ENCODE data around the gene WWC1. TPM values are rescaled to one million over a fixed set of nuclear protein-coding genes. Genes with fewer than 3 reads are reported as not detected.

WWC1 gene
- polyA plus RNA-seq, 1 experiment, result 5.2 TPM

DNA sequence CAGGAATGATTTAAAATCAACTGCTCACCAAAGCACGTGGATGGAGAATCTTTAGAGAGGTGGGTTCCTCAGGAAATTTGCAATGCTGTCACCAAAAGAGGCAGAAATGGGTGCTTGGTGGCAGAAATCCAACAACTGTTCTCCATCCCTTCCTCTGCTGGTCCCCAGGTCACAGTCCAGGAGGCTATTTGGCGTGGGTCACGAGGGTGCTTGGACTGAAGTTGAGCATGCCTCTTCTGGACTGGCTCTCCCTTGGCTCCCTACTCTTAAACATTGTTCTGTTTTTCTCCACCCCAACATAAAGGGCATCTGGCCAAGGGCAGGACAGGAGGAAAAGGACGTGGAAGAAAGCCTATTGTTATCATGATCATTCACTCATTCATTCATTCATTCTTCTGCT is 58.9 kb downstream of the WWC1 start:
- ChIA-PET CTCF (no interaction called here), POLR2A (no interaction called here)
- Histone ChIP-seq H3K27ac (ENCODE audit: low read depth, low read length) (no peak overlapping the region), H3K4me3 (ENCODE audit: low read depth, low read length) (no peak overlapping the region), H3K27me3 (ENCODE audit: control insufficient read depth, insufficient read depth, low read length) (no peaks in the 10 kb centered on the region), H3K9me3 (ENCODE audit: control insufficient read depth, insufficient read depth, low read length) (no peaks in the 10 kb centered on the region)
- no peak for DNase-seq (ENCODE audit: low read depth, low spot score)
- TF ChIP-seq, protein P1, sequence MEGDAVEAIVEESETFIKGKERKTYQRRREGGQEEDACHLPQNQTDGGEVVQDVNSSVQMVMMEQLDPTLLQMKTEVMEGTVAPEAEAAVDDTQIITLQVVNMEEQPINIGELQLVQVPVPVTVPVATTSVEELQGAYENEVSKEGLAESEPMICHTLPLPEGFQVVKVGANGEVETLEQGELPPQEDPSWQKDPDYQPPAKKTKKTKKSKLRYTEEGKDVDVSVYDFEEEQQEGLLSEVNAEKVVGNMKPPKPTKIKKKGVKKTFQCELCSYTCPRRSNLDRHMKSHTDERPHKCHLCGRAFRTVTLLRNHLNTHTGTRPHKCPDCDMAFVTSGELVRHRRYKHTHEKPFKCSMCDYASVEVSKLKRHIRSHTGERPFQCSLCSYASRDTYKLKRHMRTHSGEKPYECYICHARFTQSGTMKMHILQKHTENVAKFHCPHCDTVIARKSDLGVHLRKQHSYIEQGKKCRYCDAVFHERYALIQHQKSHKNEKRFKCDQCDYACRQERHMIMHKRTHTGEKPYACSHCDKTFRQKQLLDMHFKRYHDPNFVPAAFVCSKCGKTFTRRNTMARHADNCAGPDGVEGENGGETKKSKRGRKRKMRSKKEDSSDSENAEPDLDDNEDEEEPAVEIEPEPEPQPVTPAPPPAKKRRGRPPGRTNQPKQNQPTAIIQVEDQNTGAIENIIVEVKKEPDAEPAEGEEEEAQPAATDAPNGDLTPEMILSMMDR (IDR thresholded peaks at IDR 0.05; ENCODE audit: low read depth, low read length), result no peak

DNA sequence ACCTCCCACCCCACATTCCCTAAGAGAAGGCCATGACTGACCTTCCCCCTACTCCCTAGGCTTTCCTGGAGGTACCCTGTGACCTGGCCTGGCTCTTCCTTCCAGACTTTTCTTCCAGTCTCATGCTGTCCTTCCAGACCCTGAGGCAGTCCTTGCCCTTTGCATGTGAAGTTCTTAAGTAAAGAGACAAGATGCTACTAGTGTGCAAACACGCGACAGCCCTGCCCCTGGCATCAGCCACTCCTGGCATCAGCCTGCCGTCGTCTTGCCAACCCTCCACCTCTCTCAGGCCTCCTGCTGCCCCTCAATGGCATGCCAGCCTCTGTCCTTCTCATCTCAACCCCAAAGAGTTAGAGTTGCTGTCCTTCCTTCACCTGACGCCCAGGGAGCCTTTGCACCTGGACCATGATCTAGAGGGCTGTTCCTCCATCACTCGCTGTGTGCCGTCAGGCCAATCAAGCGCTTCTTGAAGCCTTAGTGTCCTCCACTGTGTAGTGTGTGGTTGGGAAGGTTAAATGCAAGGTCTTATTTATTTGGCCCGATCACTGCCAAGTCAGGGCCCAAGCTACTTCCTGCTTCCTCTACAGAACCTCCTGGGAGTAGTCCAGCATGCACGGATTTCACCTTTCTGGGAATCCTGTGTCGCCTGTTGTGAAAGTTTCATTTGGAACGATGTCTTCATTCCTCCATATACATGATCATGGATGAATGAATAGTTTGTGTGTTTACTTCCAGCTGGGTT is 61.9 kb downstream of the WWC1 start:
- ChIA-PET POLR2A (no interaction called here), CTCF (no interaction called here)
- DNase-seq (ENCODE audit: low read depth, low spot score), result no peak

DNA sequence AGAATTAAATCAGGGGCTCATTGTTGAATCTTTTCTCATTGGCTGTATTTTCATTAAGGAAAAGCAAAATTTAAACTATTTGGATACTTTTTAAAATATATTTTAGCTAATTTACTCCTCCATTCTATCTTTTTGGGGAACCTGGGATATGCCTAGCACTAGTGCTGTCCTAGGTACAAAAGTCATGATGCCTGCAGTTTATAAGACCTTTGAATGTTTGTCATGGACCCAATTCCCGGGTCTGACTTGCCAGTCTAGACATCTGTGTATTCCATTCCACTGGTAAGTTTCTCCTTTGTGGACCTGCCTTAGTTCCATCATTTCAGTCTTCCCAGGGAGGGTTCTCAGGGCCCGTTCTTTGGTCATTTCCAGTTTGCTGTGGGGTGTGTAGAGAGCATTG is 63.0 kb downstream of the WWC1 start:
- no peak overlapping the region for H3K27ac ChIP-seq (ENCODE audit: low read depth, low read length)
- TF ChIP-seq, protein P1 (IDR thresholded peaks at IDR 0.05; ENCODE audit: low read depth, low read length), result no peak
- no peak for DNase-seq (ENCODE audit: low read depth, low spot score)
- H3K27me3 ChIP-seq (ENCODE audit: control insufficient read depth, insufficient read depth, low read length), result no peaks in the 10 kb centered on the region
- H3K4me3 ChIP-seq (ENCODE audit: low read depth, low read length), result no peak overlapping the region
- POLR2A ChIA-PET, result no interaction called here
- no peaks in the 10 kb centered on the region; the same call in 1 of the 2 replicates for H3K9me3 ChIP-seq (ENCODE audit: control insufficient read depth, insufficient read depth, low read length)
- CTCF ChIA-PET, result no interaction called here

More for the DNA sequence above, 61.9 kb downstream of the WWC1 start:
- TF ChIP-seq, protein P1 (IDR thresholded peaks at IDR 0.05; ENCODE audit: low read depth, low read length), result no peak
- Histone ChIP-seq H3K4me3 (ENCODE audit: low read depth, low read length) (no peak overlapping the region), H3K27ac (ENCODE audit: low read depth, low read length) (no peak overlapping the region), H3K9me3 (ENCODE audit: control insufficient read depth, insufficient read depth, low read length) (no peaks in the 10 kb centered on the region; the same call in 1 of the 2 replicates), H3K27me3 (ENCODE audit: control insufficient read depth, insufficient read depth, low read length) (no peaks in the 10 kb centered on the region)

- no peaks in the 10 kb centered on the region for H3K27me3 ChIP-seq (ENCODE audit: control insufficient read depth, insufficient read depth, low read length)
Observed at GRCh38 chr5:168356171-168356570, 64.7 kb downstream of the WWC1 start.

GRCh38 chr5:168356592-168356991 is 65.1 kb downstream of the WWC1 start:
- Histone ChIP-seq H3K4me3 (ENCODE audit: low read depth, low read length) (no peak overlapping the region), H3K9me3 (ENCODE audit: control insufficient read depth, insufficient read depth, low read length) (no peaks in the 10 kb centered on the region; the same call in 1 of the 2 replicates), H3K27ac (ENCODE audit: low read depth, low read length) (no peak overlapping the region), H3K27me3 (ENCODE audit: control insufficient read depth, insufficient read depth, low read length) (no peaks in the 10 kb centered on the region)
- TF ChIP-seq, protein P1 (IDR thresholded peaks at IDR 0.05; ENCODE audit: low read depth, low read length), result no peak
- POLR2A ChIA-PET, result no interaction called here
- CTCF ChIA-PET, result interaction anchor here (0.6 kb wide), 2 partner anchors 60 to 625 kb away, joined by 3 to 4 read pairs; no protein-coding TSS in a partner anchor
- DNase-seq (ENCODE audit: low read depth, low spot score), result no peak

More at GRCh38 chr5:168356171-168356570, 64.7 kb downstream of the WWC1 start:
- Histone ChIP-seq H3K4me3 (ENCODE audit: low read depth, low read length) (no peak overlapping the region), H3K9me3 (ENCODE audit: control insufficient read depth, insufficient read depth, low read length) (no peaks in the 10 kb centered on the region; the same call in 1 of the 2 replicates), H3K27ac (ENCODE audit: low read depth, low read length) (no peak overlapping the region)
- no peak for DNase-seq (ENCODE audit: low read depth, low spot score)
- POLR2A ChIA-PET, result no interaction called here
- CTCF ChIA-PET, result no interaction called here
- TF ChIP-seq, protein P1 (IDR thresholded peaks at IDR 0.05; ENCODE audit: low read depth, low read length), result no peak
